ENCODE measurements around the gene MACROD2.

MACROD2 gene

GRCh38 chr20:14677455-14677854 is 682.1 kb downstream of the MACROD2 start:
- DNase-seq = no peak

- no peak for DNase-seq
These were observed 689.9 kb downstream of the MACROD2 start for GRCh38 chr20:14685183-14685582.

- DNase-seq = no peak
These were observed 692.0 kb downstream of the MACROD2 start for GRCh38 chr20:14687313-14687712.

DNA sequence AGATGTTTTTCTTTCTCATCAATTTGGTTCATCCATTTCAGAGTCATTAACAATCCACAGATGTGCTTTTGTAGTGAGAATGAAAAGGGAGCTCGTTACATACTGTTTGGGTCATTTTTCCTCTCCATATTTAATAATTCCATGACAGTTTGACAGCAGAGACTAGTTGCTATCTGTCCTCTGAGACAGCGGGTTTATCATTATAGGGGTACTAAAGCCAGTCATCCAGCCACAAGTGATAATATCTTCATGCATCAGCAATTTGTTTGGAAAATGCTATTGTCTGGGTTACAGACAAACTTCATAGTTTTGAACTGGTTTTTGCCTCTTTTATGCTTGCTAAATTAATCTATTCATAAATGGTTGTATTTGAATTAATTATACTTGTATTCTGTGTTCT is 692.7 kb downstream of the MACROD2 start:
- no peak for DNase-seq

- DNase-seq = no peak
These were observed 696.7 kb downstream of the MACROD2 start for GRCh38 chr20:14691994-14692393.

DNA sequence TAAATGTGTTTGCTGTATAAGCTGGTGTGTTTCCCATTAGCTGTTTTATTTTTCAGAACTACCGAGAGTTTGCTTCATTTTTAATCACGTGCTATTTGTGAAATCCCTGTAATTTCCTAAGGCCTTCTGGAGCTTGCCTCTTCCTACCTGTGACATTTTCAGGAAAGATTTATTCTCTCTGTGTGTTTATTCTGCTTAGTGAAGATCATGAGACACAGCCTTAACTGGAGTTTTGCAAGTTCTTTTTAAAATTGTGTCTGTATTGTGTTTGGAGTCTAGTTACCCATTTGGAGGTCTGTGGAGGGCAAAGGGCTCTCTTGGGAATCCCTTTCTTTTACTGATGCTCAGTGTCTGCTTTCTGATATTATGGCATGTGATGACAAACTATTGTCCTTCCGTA is 701.2 kb downstream of the MACROD2 start:
- no peak for DNase-seq

GRCh38 chr20:14696937-14697336 is 701.6 kb downstream of the MACROD2 start:
- no peak for DNase-seq

- DNase-seq = no peak
These were observed 702.8 kb downstream of the MACROD2 start for GRCh38 chr20:14698125-14698524.

GRCh38 chr20:14698605-14699373 is 703.5 kb downstream of the MACROD2 start:
- no peak for DNase-seq

DNA sequence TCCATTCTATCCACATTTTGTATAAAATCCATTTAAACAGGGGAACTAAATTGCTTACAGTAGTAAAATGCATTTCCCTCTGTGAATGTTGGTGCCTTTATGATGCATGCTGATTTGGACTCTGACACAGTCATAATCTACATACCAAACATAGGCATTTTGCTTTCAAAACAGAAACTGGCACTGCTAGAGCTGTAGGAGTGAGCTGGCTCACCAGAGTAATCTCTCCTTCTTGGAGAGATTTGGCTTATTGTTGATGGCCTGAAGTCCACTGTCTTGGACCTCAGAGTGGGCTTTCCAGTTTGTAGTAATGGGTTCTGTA is 705.3 kb downstream of the MACROD2 start:
- no peak for DNase-seq

GRCh38 chr20:14701326-14701725 is 706.0 kb downstream of the MACROD2 start:
- no peak for DNase-seq

GRCh38 chr20:14706555-14706954 is 711.2 kb downstream of the MACROD2 start:
- DNase-seq = no peak

- no peak for DNase-seq
These were observed 711.8 kb downstream of the MACROD2 start for GRCh38 chr20:14707026-14707680.

GRCh38 chr20:14707865-14708596 is 712.7 kb downstream of the MACROD2 start:
- no peak for DNase-seq

GRCh38 chr20:14709439-14709838 is 714.1 kb downstream of the MACROD2 start:
- no peak for DNase-seq

DNA sequence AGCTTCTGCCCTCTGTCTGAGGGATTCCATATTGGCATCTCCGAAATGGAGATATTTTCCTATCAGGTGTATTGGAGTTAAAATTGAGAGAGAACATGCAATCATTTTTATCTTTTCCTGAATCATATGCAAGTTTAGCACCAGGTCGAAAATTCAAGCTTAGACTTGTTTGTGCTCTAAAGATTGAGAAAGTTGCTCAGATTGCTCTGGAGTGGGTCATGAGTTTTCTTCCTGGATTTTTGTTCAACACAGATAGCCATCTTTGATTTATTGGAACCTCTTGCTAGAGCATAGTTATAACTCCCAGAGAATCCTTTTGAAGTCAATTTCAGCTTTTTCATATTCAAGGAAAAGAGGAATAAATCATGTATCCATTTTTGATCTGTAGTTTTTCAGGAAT is 715.6 kb downstream of the MACROD2 start:
- no peak for DNase-seq

DNA sequence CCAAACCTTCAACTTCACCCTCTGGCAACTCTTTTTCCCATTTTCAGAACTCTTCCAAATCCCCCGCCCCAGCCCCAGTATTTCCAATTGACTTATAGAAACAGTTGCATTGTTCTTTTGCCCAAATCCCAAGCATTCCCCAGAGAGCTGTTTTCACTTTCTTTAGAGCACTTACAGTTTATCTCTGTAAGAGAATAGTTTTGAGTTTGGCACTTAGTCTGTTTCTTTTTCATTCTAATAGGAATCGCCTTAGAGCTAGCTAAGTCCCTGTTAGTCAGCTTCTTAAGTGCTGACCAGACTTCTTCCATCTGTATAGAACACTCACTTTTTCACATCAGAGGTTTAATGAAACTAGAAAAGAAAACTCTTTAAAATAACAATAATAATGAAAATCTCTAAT is 716.3 kb downstream of the MACROD2 start:
- no peak for DNase-seq

DNA sequence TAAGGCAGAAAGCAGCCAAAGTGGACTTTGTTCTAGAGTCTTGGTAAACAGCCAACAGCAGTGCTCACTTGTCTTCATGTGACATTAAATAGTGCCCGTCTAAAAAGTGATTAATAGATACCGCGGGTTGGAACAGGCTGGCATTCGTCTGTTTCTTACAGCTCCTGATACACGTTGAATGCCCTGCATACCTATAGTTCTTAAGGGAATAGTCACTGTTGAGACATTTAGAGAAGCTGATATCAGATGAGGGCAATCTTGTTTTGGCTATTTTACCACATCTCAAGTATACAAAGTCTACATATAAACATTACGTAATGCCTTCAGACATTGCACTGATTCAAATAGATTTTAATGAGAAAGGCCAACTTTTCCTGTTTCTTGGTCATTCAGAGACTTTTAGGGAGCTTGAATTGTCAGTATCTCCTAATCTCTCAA is 717.0 kb downstream of the MACROD2 start:
- no peak for DNase-seq

- no peak for DNase-seq
These were observed 720.1 kb downstream of the MACROD2 start for GRCh38 chr20:14715400-14715799.

- DNase-seq = no peak
These were observed 721.1 kb downstream of the MACROD2 start for GRCh38 chr20:14716351-14716801.

GRCh38 chr20:14717134-14717999 is 722.1 kb downstream of the MACROD2 start:
- no peak for DNase-seq

DNA sequence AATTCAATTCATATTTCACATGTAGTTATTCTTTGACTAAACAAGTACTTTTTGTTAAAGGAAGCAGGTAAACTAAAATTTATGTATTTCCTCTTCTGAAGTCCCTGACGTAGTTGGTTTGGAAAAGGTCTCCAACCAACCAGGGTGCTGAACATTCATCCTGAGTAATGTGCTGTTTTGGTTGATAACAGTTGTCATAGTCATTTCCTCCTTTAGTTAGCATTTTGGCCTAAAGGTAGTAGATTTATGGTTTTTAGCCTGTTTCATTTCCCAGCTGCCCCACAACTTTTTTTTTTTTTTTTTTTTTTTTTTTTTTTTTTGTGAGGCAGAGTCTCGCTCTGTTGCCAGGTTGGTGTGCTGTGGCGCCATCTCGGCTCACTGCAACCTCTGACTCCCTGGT is 724.9 kb downstream of the MACROD2 start:
- no peak for DNase-seq
